ENCODE measurements around the gene CNTNAP5.
"Not testable (repeated sequence)": the region's sequence is repeated elsewhere in the genome, so short reads cannot be mapped to it uniquely, and the experiment has no call there.

CNTNAP5 gene

GRCh38 chr2:124320051-124320688 lies 295.1 kb downstream of the CNTNAP5 start:
- no peak for DNase-seq (ENCODE audit: low read depth in 2 of 2)

GRCh38 chr2:124323321-124323720 lies 298.2 kb downstream of the CNTNAP5 start:
- DNase-seq (ENCODE audit: low read depth in 2 of 2) = no peak

- DNase-seq (ENCODE audit: low read depth in 2 of 2) = no peak
These were observed 300.8 kb downstream of the CNTNAP5 start for GRCh38 chr2:124325667-124326440.

DNA sequence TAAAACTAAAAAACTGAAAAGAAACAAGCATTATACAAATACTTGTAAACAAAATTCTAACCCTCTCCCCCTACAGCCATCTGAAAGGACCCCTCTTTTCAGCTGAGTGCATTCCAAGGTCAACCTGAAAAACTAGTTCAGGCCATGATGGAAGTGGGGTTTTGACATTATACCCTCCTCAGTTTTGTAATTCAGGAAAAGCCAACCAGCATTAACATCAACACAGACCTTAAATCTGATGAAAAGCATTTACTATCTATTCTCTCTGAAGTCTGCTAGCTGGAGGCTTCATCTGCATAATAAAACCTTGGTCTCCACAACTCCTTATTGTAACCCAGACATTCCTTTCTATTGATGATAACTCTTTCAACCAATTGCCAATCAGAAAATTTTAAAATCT lies 302.2 kb downstream of the CNTNAP5 start:
- no peak for DNase-seq (ENCODE audit: low read depth in 2 of 2)

DNA sequence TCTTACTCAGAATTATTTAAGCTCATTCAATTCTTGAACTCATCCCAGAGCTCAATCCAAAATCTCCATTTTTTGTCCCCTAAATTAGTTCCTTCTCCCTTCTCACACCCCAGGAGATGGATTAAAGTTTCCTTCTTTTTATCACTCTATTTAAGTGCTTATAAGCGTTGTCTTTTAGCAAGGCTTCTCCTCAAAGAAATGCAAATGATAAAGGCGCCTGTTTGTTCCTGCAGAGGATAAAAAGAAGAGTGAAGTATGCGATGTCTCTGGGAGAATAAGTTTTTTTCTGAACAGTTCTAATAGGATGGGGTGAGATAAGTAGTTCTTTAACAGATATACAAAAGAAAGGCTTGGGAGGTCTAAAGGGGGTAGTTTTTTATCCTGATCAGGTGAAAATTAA lies 303.3 kb downstream of the CNTNAP5 start:
- no peak for DNase-seq (ENCODE audit: low read depth in 2 of 2)

GRCh38 chr2:124333784-124334183 lies 308.7 kb downstream of the CNTNAP5 start:
- no peak for DNase-seq (ENCODE audit: low read depth in 2 of 2)

DNA sequence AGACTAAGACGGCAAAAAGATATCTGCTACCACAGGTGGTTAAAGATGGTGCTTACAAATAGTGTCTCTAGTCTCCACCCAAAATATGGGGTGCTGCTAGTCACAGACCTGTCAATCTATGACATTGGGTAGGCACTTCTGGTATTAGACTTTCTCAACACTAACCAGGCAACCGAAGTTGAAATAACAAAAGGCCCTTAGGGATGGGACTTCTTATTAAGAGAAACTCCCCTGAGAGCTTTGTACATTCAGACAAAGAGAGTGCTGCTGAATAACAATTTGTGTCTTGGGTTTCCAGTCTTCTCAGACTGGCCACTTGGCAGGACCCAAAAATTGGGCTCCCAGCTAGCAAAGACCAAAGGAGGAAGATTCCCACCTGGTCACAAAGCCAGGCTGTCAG lies 310.0 kb downstream of the CNTNAP5 start:
- no peak for DNase-seq (ENCODE audit: low read depth in 2 of 2)

GRCh38 chr2:124339709-124340108 lies 314.6 kb downstream of the CNTNAP5 start:
- no peak for DNase-seq (ENCODE audit: low read depth in 2 of 2)

GRCh38 chr2:124343827-124344498 lies 318.9 kb downstream of the CNTNAP5 start:
- DNase-seq (ENCODE audit: low read depth in 2 of 2) = no peak

GRCh38 chr2:124347209-124347608 lies 322.1 kb downstream of the CNTNAP5 start:
- DNase-seq (ENCODE audit: low read depth in 2 of 2) = no peak

DNA sequence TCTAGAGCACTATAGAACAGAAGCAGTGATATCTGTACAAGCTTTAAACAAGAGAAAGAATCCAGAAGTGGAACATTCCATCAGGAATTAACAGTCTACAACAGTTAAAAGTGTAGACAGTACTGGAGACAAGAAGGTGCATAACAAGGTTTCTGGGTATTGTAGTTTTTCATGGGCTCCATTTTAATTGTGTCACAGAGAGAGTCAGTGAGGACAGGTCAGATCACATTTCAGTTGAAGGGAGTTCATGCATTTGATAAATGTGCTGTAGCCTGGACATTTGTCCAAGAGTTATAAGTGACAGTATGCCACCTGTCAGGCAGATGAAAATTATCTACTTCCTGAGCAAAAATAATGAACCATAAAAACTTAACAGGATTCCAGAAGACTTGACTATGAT lies 328.6 kb downstream of the CNTNAP5 start:
- DNase-seq (ENCODE audit: low read depth in 2 of 2) = no peak

DNA sequence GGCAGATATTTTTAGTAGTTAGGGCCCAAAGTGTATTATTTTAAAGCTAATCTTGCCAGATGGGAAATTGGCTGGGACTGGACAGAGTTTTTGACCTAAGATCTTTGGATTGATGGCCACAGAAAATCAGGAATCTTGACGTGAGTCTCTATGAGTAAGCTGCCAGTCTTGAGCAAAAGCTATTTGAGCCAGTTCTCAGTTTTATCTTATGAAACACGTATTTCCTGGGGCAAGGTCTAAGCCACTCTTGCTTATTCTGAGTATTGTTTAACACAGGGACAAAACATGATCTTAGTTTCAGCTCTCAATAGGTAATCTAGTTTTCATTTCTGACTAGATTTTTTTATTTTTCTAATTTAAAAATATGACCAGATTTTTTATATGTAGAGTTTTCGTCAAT lies 329.4 kb downstream of the CNTNAP5 start:
- no peak for DNase-seq (ENCODE audit: low read depth in 2 of 2)

- not testable (repeated sequence) for DNase-seq (ENCODE audit: low read depth in 2 of 2)
These were observed 336.9 kb downstream of the CNTNAP5 start for GRCh38 chr2:124361966-124362365.

- DNase-seq (ENCODE audit: low read depth in 2 of 2) = no peak
These were observed 344.1 kb downstream of the CNTNAP5 start for GRCh38 chr2:124369181-124369580.

- DNase-seq (ENCODE audit: low read depth in 2 of 2) = no peak
These were observed 355.2 kb downstream of the CNTNAP5 start for GRCh38 chr2:124380221-124380749.

GRCh38 chr2:124382067-124382618 lies 357.1 kb downstream of the CNTNAP5 start:
- no peak for DNase-seq (ENCODE audit: low read depth in 2 of 2)

DNA sequence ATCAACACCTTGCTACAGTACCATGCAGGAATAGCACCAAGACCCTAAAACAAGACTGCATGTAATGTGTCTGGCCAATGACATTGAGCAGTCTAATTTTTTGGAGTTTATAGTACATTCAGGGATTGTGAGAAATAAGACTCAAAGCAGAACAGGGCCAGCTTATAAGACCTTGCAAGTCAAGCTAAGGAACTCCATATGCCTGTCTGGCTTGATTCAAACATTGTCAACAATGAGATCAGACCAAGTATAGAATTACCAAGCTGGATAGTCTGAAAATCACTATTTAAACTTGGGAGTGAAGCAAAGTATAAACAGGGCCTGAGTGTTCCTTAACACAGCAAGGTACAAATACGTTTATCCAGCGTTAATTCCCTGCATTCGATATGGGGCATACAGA lies 370.9 kb downstream of the CNTNAP5 start:
- no peak for DNase-seq (ENCODE audit: low read depth in 2 of 2)

GRCh38 chr2:124402274-124402673 lies 377.2 kb downstream of the CNTNAP5 start:
- DNase-seq (ENCODE audit: low read depth in 2 of 2) = no peak

DNA sequence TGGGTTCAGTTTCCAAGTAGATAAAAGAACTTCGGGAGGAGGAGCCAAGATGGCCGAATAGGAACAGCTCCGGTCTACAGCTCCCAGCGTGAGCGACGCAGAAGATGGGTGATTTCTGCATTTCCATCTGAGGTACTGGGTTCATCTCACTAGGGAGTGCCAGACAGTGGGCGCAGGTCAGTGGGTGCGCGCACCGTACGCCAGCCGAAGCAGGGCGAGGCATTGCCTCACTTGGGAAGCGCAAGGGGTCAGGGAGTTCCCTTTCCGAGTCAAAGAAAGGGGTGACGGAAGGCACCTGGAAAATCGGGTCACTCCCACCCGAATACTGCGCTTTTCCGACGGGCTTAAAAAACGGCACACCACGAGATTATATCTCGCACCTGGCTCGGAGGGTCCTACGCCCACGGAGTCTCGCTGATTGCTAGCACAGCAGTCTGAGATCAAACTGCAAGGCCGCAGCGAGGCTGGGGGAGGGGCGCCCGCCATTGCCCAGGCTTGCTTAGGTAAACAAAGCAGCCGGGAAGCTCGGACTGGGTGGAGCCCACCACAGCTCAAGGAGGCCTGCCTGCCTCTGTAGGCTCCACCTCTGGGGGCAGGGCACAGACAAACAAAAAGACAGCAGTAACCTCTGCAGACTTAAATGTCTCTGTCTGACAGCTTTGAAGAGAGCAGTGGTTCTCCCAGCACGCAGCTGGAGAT lies 382.9 kb downstream of the CNTNAP5 start:
- DNase-seq (ENCODE audit: low read depth in 2 of 2) = not testable (repeated sequence)

GRCh38 chr2:124424074-124424473 lies 399.0 kb downstream of the CNTNAP5 start:
- no peak for DNase-seq (ENCODE audit: low read depth in 2 of 2)

- no peak for DNase-seq (ENCODE audit: low read depth in 2 of 2)
These were observed 401.0 kb downstream of the CNTNAP5 start for GRCh38 chr2:124426122-124426521.

GRCh38 chr2:124426625-124427024 lies 401.5 kb downstream of the CNTNAP5 start:
- no peak for DNase-seq (ENCODE audit: low read depth in 2 of 2)
